GM21717 (cell line): ENCODE data around the gene TMEM26.

Experiments used
- ATAC-seq: cut with Tn5 transposase; IDR thresholded peaks from one replicate; pipeline ENCODE4 v1.9.1; 2021; ENCODE audit warnings: mild to moderate bottlenecking, moderate library complexity; ENCODE audit not compliant: unreplicated experiment

TMEM26 gene

DNA sequence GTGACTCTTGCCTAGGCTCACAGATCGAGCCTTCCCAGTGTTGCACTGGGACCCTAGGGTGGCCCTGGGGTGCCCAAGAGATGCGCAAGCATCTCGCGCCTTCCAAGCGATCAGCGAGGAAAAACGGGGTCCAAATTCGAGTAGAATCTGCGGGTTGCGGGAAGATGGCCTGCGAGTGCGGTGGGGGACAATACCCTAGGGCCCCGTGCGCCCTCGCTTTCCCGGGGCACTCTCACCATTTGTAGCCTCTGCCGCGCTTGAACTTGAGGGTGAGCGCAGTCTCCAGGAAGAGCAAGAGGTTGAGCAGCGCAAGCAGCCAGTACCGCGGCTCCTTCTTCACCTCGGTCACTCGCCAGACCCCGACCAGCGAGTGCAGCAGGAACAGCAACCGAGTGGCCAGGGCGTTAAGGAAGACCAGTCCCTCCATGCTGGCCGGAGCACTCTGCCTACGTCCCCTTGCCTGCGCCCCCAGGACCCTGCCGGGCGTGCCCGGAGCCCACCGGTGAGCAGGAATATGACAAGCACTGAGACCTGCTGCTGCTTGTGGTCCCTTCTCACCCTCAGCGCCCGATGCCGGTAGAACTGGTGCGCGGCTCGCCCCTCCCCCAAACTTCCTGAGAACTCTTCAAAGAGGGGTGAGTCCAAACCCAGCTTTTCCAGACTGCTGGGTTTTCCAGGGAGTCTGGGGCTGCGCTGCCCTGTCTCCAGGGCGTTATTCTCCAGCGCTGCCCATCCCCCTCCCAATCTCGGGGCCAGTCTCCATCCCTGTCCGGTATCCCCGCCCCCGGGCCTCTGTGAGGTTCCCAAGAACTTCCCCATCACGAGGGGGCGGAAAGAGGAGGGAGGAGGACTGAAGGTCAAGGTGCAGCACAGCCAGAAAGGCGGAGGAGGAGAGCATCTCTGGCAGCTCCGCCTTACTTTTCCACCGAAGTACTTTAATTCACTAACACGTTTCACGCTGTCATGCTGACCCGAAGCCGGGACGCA is at the start of gene TMEM26:
TSS of gene TMEM26 (minus strand) at position 727 of the 987 bp plus-strand sequence. CDS start at position 427, 300 bp downstream.
- no peak for ATAC-seq

GRCh38 chr10:61500460-61500859 is 47.3 kb upstream of the TMEM26 start:
- no peak for ATAC-seq

DNA sequence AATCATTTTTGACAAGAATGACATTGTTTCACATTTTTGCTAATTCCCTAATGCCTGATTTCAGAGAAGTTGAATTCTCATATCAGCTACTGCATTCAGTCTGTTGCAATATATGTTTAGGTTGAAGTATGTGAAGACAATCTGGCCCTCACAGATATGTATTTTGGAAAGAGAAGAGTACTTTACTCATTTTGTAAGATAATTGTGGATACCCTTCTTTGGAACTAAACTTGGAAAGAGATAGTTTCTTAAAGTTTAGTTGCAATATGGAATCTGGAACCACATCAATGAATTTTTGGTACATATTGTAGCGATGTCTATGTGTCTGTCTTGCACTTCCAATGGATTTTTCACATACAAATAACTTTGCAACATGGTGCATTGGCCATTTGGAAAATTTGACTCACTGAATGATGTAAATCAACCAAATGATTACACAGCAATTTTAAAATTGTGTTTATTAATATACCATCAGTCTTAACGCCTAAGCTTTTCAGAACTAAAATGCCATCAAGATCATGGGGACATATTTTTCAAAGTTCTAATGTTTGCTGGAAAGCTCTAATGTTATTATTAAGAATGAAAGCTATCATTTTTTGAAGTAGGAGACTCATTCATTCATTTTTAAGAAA is 39.3 kb upstream of the TMEM26 start:
- no peak for ATAC-seq

DNA sequence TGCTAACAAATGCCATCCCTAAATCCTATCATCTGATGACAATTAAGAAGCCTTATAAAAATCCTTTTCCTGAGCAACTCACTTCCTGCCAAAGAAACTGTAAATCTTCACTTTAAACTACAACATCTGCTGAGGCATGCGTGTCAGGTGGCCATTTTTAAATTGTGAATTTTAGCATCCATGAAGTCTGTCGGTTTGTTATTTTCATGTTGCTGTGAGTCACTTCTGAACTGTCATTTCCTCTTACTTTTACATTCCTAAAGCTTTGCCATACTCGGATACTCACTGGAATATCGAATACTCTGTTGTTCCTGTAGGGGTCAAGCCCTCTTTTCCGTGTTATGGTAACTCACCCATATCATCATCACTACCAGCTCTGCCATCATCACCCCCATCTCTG is 34.3 kb upstream of the TMEM26 start:
- ATAC-seq = no peak

GRCh38 chr10:61486738-61487396 is 33.7 kb upstream of the TMEM26 start:
- ATAC-seq = no peak

- no peak for ATAC-seq
Observed at GRCh38 chr10:61486251-61486650, 33.1 kb upstream of the TMEM26 start.

GRCh38 chr10:61481597-61481996 is 28.4 kb upstream of the TMEM26 start:
- no peak for ATAC-seq

DNA sequence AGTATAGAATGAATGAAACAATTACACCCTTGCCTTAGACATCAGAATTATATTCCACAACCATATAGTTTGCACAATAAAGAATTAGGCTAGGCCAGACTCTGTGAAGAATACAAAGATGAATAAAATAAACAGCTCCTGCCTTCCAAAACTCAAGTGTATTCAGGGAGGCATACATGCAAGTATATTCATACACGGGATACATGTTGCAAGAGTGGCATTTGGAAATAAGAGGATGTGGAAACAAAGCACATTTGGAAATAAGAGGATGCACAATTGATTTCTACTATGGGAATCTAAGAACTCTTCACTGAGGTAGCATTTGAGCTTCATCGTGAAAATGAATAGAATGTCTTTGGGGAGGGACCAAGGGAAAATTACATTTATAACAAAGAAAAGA is 27.0 kb upstream of the TMEM26 start:
- no peak for ATAC-seq

- ATAC-seq = no peak
Observed at GRCh38 chr10:61478621-61479312, 25.6 kb upstream of the TMEM26 start.

- no peak for ATAC-seq
Observed at GRCh38 chr10:61477451-61477850, 24.3 kb upstream of the TMEM26 start.

GRCh38 chr10:61476529-61476928 is 23.3 kb upstream of the TMEM26 start:
- no peak for ATAC-seq

GRCh38 chr10:61475449-61475873 is 22.3 kb upstream of the TMEM26 start:
- ATAC-seq = no peak

DNA sequence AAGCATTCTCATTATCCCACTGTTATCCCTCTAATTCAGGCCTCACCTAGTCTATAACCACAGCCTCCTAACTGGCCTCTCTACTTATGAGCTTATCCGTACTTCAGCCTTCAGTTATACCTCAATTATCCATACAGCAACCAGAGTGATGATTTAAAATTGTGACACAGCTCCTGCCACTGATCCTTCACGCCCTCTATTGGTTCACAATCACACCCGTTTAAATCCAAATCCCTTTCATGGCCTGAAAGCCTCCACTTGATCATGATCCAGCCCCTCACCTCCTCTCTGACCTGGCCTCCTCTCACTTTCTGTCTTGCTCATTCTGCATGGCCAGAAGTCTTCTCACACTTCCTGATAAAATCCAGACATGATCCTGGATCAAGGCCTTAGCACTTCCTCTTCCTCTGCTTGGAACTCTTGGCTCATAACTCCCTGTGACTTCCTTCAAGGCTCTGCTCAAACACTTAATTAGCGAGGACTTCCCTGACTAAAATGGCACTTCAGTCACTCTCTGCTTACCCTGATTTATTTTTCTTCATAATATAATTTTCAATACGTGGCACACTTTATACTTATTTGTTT is 19.0 kb upstream of the TMEM26 start:
- ATAC-seq = no peak

- ATAC-seq = no peak
Observed at GRCh38 chr10:61471491-61471890, 18.3 kb upstream of the TMEM26 start.

DNA sequence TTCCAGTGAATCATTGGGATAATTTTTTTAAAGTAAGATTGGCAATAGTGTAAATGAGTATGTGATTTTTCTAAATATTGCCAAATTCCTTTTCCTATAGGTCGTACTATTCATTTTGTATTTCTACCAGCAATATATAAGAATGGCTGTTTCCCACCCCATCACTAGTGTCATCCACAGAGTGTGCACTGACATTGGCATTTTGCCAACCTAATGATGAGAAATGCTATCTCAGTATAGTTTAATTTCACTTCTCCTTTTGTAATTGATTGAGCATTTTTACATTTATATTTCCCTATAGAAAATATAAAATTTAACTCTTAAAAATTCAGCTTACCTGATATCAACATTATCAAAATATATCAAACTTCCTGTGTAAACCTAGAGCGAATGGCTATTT is 17.6 kb upstream of the TMEM26 start:
- no peak for ATAC-seq

DNA sequence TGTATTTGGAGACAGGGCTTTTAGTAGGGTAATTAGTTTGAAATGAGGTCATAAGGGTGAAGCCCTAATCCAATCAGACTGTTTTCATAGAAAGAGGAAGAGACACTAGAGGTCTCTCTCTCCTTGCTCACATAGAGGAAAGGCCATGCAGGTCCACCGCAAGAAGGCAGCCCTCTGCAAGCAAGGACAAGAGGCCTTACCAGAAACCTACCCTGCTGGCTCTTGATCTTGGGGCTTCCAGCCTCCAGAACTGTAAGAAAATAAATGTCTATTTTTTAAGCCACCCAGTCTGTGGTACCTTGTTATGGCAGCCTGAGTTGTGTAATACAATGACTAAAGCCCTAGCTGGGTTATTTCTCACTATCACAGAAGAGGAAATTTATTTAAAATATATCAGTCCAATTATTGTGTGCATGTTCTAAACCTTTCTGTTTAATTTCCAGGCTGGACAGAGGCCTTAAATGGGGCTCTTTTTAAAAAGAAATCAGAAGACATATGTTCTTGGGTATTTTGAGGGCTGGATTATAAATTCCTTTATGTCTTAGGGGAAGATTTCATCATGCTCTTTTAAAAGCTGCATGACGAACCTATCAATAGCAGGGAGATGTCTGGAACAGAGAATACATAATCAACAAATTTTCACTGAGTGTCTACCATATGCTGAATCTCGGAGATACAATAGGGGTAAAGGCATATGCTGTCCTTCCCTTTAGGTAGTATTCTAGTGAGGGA is 12.9 kb upstream of the TMEM26 start:
- no peak for ATAC-seq

GRCh38 chr10:61465171-61465496 is 12.0 kb upstream of the TMEM26 start:
- ATAC-seq = no peak

DNA sequence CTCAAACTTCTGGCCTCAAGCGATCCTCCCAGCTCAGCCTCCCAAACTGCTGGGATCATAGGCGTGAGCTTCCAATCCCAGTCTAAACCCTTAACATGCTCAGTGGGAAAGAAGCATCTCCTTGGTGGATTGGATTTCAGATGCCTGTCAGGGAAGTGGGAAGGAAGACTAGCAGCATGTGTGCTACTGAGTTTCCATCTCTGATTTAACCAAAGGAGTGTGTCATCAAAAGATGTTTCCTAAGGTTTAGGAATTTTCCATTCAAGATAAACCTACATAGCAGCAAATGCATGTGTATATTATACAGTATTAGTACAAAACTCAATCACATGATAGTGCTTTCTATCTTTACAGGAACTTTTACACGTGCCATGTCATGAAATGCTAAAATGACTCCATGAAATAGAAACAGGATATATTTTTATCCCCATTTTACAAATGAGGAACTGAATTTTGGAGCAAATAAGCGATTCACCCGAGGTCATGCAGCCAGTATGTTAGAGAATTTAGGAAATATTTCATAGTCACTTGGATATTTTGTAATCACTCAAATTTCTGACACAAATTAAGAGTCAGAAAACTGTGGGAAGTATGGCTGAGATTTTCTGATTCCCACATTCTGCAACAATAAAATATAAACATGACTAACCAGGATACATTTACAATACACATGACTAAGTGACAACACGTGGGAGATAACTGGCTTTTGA is 11.4 kb upstream of the TMEM26 start:
- ATAC-seq = no peak
